Glutamatergic neuron (in vitro differentiated cells): ENCODE measurements around the gene SYNC. TPM values are rescaled to one million over a fixed set of nuclear protein-coding genes. Genes with fewer than 3 reads are reported as not detected.

Experiments
- DNase-seq: peaks from one replicate; pipeline ENCODE4 v3.0.0; 2022
- H3K27ac Mint-ChIP-seq: one replicate; pipeline ENCODE4 v1.8.0; 2020; ENCODE audit warnings: mild to moderate bottlenecking, mixed read lengths, inconsistent platforms; ENCODE audit not compliant: unreplicated experiment
- H3K27me3 Mint-ChIP-seq: one replicate; pipeline ENCODE4 v1.8.0; 2020; ENCODE audit warnings: mild to moderate bottlenecking, moderate library complexity, mixed read lengths, inconsistent platforms; ENCODE audit not compliant: unreplicated experiment
- H3K36me3 Mint-ChIP-seq: one replicate; pipeline ENCODE4 v1.8.0; 2020; ENCODE audit warnings: mild to moderate bottlenecking, mixed read lengths, inconsistent platforms; ENCODE audit not compliant: unreplicated experiment
- H3K4me1 Mint-ChIP-seq: one replicate; pipeline ENCODE4 v1.8.0; 2020; ENCODE audit warnings: mild to moderate bottlenecking, low read depth, mixed read lengths, inconsistent platforms; ENCODE audit not compliant: unreplicated experiment
- H3K4me3 Mint-ChIP-seq: one replicate; pipeline ENCODE4 v1.8.0; 2020; ENCODE audit warnings: mild to moderate bottlenecking, mixed read lengths, inconsistent platforms; ENCODE audit not compliant: unreplicated experiment
- H3K9me3 Mint-ChIP-seq: one replicate; pipeline ENCODE4 v1.8.0; 2020; ENCODE audit warnings: mild to moderate bottlenecking, moderate library complexity, mixed read lengths, inconsistent platforms; ENCODE audit not compliant: unreplicated experiment
- CTCF ChIP-seq: fragments of 200-600 bp; sonication (generic); IDR thresholded peaks from one replicate; pipeline ENCODE4 v1.5.0; 2021; ENCODE audit not compliant: partially characterized antibody, unreplicated experiment
- total RNA-seq: library from RNA; stranded (reverse); fragmentation: NEBNext Ultra II Directional; extraction: Animal tissue kit (Norgen Biotek cat#: 25700); gene quantifications from one replicate; pipeline ENCODE4 v1.2.1, GENCODE V29; 2021; ENCODE audit not compliant: unreplicated experiment

The SYNC gene
- total RNA-seq, 1 donor from 2014 or later: 1.1 TPM

- H3K9me3 Mint-ChIP-seq: no peaks in the 10 kb centered on the region
- TF ChIP-seq CTCF: no peak
- H3K27me3 Mint-ChIP-seq: peaks cover 3% of the 10 kb centered on the region
- DNase-seq: no peak
- no peaks in the 10 kb centered on the region for H3K4me1 Mint-ChIP-seq
- peaks cover 4% of the 10 kb centered on the region for H3K36me3 Mint-ChIP-seq
- H3K27ac Mint-ChIP-seq: no peak overlapping the region
- H3K4me3 Mint-ChIP-seq: no peak overlapping the region
These were observed 35.5 kb downstream of the SYNC start for GRCh38 chr1:32666901-32667566.

DNA sequence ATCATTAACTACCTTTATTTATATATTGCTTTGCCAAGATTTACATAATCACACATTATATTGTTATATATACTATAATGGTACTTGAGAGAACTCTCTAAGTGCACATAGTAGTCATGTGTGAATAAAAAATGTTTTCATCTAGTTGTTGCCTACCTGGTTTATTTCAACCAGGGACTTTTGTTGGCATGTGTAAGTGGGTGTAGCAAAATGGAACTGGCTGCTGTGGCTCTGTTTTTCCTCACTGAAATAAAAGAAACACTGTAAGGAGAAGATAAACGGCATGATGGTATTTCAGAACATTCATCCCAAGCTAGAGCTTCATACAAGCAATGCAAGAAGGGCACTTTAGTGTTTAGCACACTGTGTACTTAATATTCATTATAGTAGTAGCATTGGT is 36.7 kb downstream of the SYNC start:
- Mint-ChIP-seq H3K4me1 (no peaks in the 10 kb centered on the region), H3K27ac (no peak overlapping the region), H3K4me3 (no peak overlapping the region), H3K9me3 (no peaks in the 10 kb centered on the region), H3K27me3 (peaks cover 3% of the 10 kb centered on the region), H3K36me3 (peaks cover 4% of the 10 kb centered on the region)
- TF ChIP-seq CTCF: no peak
- DNase-seq: no peak

DNA sequence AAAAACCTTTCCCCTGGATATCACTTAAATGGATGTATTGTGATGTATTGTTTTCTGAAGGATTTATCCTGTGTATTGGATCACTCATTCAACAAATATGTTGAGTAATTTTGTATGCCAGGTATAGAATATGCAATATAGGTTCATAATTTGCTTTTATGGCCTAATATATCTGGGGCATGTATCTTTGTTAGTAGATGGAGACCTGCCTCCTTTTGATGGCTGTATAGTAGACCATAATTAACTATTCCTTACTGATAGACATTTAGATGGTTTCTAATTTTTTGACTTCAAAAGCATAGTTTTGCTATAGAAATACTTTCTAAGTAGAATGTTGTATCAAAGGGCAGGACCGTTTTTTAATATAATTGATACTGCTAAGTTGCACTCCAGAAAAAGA is 43.0 kb downstream of the SYNC start:
- H3K9me3 Mint-ChIP-seq: no peaks in the 10 kb centered on the region
- TF ChIP-seq CTCF: no peak
- H3K4me1 Mint-ChIP-seq: peaks cover 5% of the 10 kb centered on the region
- no peaks in the 10 kb centered on the region for H3K36me3 Mint-ChIP-seq
- no peak overlapping the region for H3K4me3 Mint-ChIP-seq
- H3K27me3 Mint-ChIP-seq: peaks cover 2% of the 10 kb centered on the region
- no peak overlapping the region for H3K27ac Mint-ChIP-seq
- no peak for DNase-seq

DNA sequence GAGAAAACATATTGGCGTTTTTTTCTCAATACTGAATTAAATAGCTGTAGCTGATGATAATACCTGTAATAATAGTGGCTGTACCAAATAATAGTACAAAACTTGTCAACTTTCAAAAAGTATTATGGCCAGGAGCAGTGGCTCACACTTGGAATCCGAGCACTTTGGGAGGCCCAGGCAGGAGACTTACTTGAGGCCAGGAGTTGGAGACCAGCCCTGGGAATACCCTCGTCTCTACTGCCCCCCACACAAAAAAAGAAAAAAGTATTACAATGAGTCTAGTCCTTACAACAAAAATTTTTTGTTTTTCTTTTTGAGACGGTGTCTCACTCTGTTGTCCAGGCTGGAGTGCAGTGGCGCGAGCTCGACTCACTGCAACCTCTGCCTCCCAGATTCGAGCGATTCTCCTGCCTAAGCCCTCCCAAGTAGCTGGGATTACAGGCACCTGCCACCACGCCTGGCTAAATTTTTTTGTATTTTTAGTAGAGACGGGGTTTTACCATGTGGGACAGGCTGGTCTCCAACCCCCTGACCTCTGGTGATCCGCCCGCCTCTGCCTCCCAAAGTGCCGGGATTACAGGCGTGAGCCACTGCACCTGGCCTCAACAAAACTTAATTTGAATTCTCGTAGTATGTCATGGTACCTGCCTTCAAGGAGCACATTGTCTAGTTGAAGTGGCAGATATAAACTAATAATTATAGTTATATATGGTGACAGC is 50.2 kb downstream of the SYNC start:
- Mint-ChIP-seq H3K27ac (peak overlapping the region; percentile 97), H3K36me3 (no peaks in the 10 kb centered on the region), H3K4me1 (peaks cover 12% of the 10 kb centered on the region), H3K4me3 (peak overlapping the region; percentile 100), H3K27me3 (peaks cover 5% of the 10 kb centered on the region), H3K9me3 (peaks cover 13% of the 10 kb centered on the region)
- TF ChIP-seq CTCF: no peak
- no peak for DNase-seq

- peaks cover 13% of the 10 kb centered on the region for H3K9me3 Mint-ChIP-seq
- TF ChIP-seq CTCF: no peak
- DNase-seq: peak; percentile 67
- H3K4me1 Mint-ChIP-seq: peaks cover 12% of the 10 kb centered on the region
- peak overlapping the region; percentile 97 for H3K27ac Mint-ChIP-seq
- peaks cover 5% of the 10 kb centered on the region for H3K27me3 Mint-ChIP-seq
- H3K36me3 Mint-ChIP-seq: no peaks in the 10 kb centered on the region
- H3K4me3 Mint-ChIP-seq: peak overlapping the region; percentile 100
These were observed 51.0 kb downstream of the SYNC start for GRCh38 chr1:32651461-32652073.
